WERI-Rb-1 (cell line): ENCODE data around the gene ADAM12.

Experiments
- DNase-seq: peaks from one replicate; pipeline ENCODE4 v3.0.0-alpha.2; 2020
- H3K27ac ChIP-seq: fragments of 250-450 bp; sonication (Bioruptor Pico); 2 replicates; pipeline ENCODE4 v1.5.1; 2020; ENCODE audit warnings: mild to moderate bottlenecking, moderate library complexity
- H3K27me3 ChIP-seq: fragments of 250-450 bp; sonication (Bioruptor Pico); 2 replicates; pipeline ENCODE4 v1.5.1; 2021; ENCODE audit warnings: mild to moderate bottlenecking, low read depth, moderate library complexity; ENCODE audit not compliant: insufficient read depth, severe bottlenecking
- H3K36me3 ChIP-seq: fragments of 250-450 bp; sonication (Bioruptor Pico); 2 replicates; pipeline ENCODE4 v1.5.1; 2020; ENCODE audit warnings: mild to moderate bottlenecking, moderate library complexity
- H3K4me3 ChIP-seq: 2 replicates; pipeline ENCODE4 v1.5.1; 2011; ENCODE audit warnings: low read depth, mild to moderate bottlenecking, control low read depth, low read length
- H3K9me3 ChIP-seq: fragments of 250-450 bp; sonication (Bioruptor Pico); 2 replicates; pipeline ENCODE4 v1.5.1; 2021; ENCODE audit warnings: mild to moderate bottlenecking, moderate library complexity; ENCODE audit not compliant: severe bottlenecking
- CTCF ChIP-seq: IDR thresholded peaks from 2 replicates; pipeline ENCODE4 v1.5.1; 2011; ENCODE audit warnings: low read depth, mild to moderate bottlenecking, control low read depth, inconsistent platforms, low read length

The ADAM12 gene

GRCh38 chr10:126301701-126302475 lies 86.4 kb downstream of the ADAM12 start:
- TF ChIP-seq CTCF = no peak
- Histone ChIP-seq H3K9me3 (peaks cover 2% of the 10 kb centered on the region), H3K4me3 (no peak overlapping the region), H3K36me3 (no peaks in the 10 kb centered on the region), H3K27me3 (no peaks in the 10 kb centered on the region), H3K27ac (no peak overlapping the region)
- DNase-seq = no peak

- Histone ChIP-seq H3K27ac (no peak overlapping the region), H3K36me3 (no peaks in the 10 kb centered on the region), H3K9me3 (peaks cover 2% of the 10 kb centered on the region), H3K27me3 (no peaks in the 10 kb centered on the region), H3K4me3 (no peak overlapping the region)
- TF ChIP-seq CTCF = no peak
- no peak for DNase-seq
Observed at GRCh38 chr10:126294451-126294850, 93.8 kb downstream of the ADAM12 start.

GRCh38 chr10:126290232-126290631 lies 98.0 kb downstream of the ADAM12 start:
- H3K4me3 ChIP-seq = no peak overlapping the region
- no peak for DNase-seq
- no peak for TF ChIP-seq CTCF
- no peak overlapping the region for H3K27ac ChIP-seq
- no peaks in the 10 kb centered on the region for H3K27me3 ChIP-seq
- no peaks in the 10 kb centered on the region for H3K9me3 ChIP-seq
- H3K36me3 ChIP-seq = no peaks in the 10 kb centered on the region

GRCh38 chr10:126288547-126289493 lies 99.5 kb downstream of the ADAM12 start:
- Histone ChIP-seq H3K36me3 (no peaks in the 10 kb centered on the region), H3K9me3 (no peaks in the 10 kb centered on the region), H3K27me3 (no peaks in the 10 kb centered on the region), H3K4me3 (no peak overlapping the region), H3K27ac (no peak overlapping the region)
- no peak for TF ChIP-seq CTCF
- DNase-seq = no peak

- no peak for DNase-seq
- no peaks in the 10 kb centered on the region for H3K36me3 ChIP-seq
- no peaks in the 10 kb centered on the region for H3K9me3 ChIP-seq
- no peak overlapping the region for H3K27ac ChIP-seq
- TF ChIP-seq CTCF = no peak
- H3K27me3 ChIP-seq = no peaks in the 10 kb centered on the region
- no peak overlapping the region for H3K4me3 ChIP-seq
Observed at GRCh38 chr10:126286256-126286780, 102.0 kb downstream of the ADAM12 start.
